Activated B cell treated with CpG ODN at 0.5 μM for 24 hours (primary cell): ENCODE results near the gene CSTF1. TPM values are rescaled to one million over a fixed set of nuclear protein-coding genes. Genes with fewer than 3 reads are reported as not detected.

ENCODE experiments used
- ATAC-seq: fragments of 200-7000 bp; cut with Tn5 transposase; one replicate; pipeline ENCODE4 v1.10.0; 2021; ENCODE audit warnings: low read depth, mild to moderate bottlenecking, moderate library complexity
- CTCF ChIA-PET: fragments of 350-600 bp; sonication (Branson Sonifier 250); formaldehyde crosslinking; loops from one replicate; lab custom pipeline; 2021; ENCODE audit warnings: antibody characterized with exemption; lab: Charles Lee
- POLR2A ChIA-PET: fragments of 350-600 bp; sonication (Branson Sonifier 250); formaldehyde crosslinking; loops from one replicate; lab custom pipeline; 2021; ENCODE audit warnings: antibody characterized with exemption; lab: Charles Lee
- DNase-seq: peaks from one replicate; pipeline ENCODE4 v3.0.0; 2022
- H3K27ac Mint-ChIP-seq: one replicate; pipeline ENCODE4 v1.8.0; 2020; ENCODE audit warnings: mixed read lengths
- H3K27me3 Mint-ChIP-seq: one replicate; pipeline ENCODE4 v1.8.0; 2021; ENCODE audit warnings: mixed read lengths
- H3K36me3 Mint-ChIP-seq: one replicate; pipeline ENCODE4 v1.8.0; 2021; ENCODE audit warnings: low read depth, mixed read lengths
- H3K4me1 Mint-ChIP-seq: one replicate; pipeline ENCODE4 v1.8.0; 2021; ENCODE audit warnings: mixed read lengths
- H3K4me3 Mint-ChIP-seq: one replicate; pipeline ENCODE4 v1.8.0; 2020; ENCODE audit warnings: mild to moderate bottlenecking, mixed read lengths
- H3K9me3 Mint-ChIP-seq: one replicate; pipeline ENCODE4 v1.8.0; 2020; ENCODE audit warnings: mixed read lengths
- intact Hi-C: fragments of 100-400 bp; cut with micrococcal nuclease; formaldehyde crosslinking; loops from one replicate; pipeline ENCODE4 v1.15.1; 2024
- total RNA-seq: library from RNA; stranded (reverse); gene quantifications from 2 replicates; pipeline ENCODE4 v1.2.3, GENCODE V29; 2022
- TF ChIP-seq, protein P1 (sequence below): fragments of 200-600 bp; IDR thresholded peaks from one replicate; pipeline ENCODE4 v1.8.0; 2022; ENCODE audit warnings: antibody characterized with exemption, mild to moderate bottlenecking

The CSTF1 gene
- total RNA-seq = 31.4 and 36.2 TPM in 2 replicates

DNA sequence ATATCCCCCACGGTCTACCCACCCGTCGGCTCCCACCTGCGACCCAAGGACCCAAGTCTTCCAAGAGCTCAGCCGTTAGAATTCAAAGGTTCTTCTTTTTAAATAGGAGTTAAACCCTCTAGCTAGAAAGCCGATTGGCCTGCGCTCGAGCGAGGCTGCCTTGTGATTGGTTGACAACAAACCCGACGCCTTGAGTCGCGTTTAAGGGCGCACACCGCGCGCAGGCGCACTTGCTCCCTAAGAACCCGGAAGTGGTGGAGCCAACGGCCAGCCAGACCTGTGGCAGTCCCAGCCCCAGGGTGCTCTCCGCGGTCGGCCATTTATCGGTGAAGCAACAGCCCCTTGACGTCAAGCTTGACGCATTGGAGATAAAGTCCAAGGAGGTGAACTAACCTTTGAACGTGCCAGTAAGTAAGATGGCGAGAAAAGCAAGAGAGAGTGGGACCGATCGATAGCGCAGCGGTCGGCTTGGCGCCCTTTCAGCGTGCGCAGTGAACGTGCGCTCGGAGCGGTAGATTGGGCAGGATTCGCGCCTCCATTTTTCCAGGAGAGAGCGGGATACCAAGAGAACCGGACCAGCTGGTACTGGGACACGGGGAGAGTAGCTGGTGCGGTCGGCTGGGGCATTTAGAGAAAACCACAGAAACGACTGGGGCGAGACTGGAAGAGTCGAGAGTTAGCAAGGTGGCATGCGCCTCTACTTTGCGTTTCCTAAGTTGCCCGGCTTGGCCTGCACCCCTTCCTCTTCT, at the start of gene CSTF1, which contains the start of gene AURKA:
Gene CSTF1 (plus strand): TSS at position 514 of the 749 bp plus-strand sequence. CDS start 2,908 bp downstream, outside the sequence.
Gene AURKA (minus strand): TSS at position 84 of the 749 bp plus-strand sequence. CDS start 4,018 bp downstream, outside the sequence.
- intact Hi-C loops = loop anchor here (1.0 to 5.0 kb wide), 7 partner anchors 34 to 1995 kb away; partner anchors contain the start of genes FAM210B, RAB22A, RAE1 and RTF2
- Mint-ChIP-seq H3K27me3 (no peaks in the 10 kb centered on the region), H3K4me1 (peaks cover 22% of the 10 kb centered on the region), H3K36me3 (peaks cover 26% of the 10 kb centered on the region), H3K9me3 (no peaks in the 10 kb centered on the region), H3K27ac (no peak within 1 kb of the TSS), H3K4me3 (no peak within 1 kb of the TSS)
- TF ChIP-seq, protein P1, sequence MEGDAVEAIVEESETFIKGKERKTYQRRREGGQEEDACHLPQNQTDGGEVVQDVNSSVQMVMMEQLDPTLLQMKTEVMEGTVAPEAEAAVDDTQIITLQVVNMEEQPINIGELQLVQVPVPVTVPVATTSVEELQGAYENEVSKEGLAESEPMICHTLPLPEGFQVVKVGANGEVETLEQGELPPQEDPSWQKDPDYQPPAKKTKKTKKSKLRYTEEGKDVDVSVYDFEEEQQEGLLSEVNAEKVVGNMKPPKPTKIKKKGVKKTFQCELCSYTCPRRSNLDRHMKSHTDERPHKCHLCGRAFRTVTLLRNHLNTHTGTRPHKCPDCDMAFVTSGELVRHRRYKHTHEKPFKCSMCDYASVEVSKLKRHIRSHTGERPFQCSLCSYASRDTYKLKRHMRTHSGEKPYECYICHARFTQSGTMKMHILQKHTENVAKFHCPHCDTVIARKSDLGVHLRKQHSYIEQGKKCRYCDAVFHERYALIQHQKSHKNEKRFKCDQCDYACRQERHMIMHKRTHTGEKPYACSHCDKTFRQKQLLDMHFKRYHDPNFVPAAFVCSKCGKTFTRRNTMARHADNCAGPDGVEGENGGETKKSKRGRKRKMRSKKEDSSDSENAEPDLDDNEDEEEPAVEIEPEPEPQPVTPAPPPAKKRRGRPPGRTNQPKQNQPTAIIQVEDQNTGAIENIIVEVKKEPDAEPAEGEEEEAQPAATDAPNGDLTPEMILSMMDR = no peak
- peak; percentile 93 for ATAC-seq
- peak; percentile 96 for DNase-seq
- ChIA-PET POLR2A (interaction anchor here (0.7 to 2.8 kb wide), 8 partner anchors 20 to 1996 kb away, joined by 3 to 21 read pairs (median 6); partner anchors contain the start of genes CASS4, FAM210B, RTF2 and VAPB), CTCF (interaction anchor here (0.6 to 1.2 kb wide), 3 partner anchors 8 to 76 kb away, joined by 3 to 4 read pairs (median 3); partner anchors contain the start of gene RTF2)

DNA sequence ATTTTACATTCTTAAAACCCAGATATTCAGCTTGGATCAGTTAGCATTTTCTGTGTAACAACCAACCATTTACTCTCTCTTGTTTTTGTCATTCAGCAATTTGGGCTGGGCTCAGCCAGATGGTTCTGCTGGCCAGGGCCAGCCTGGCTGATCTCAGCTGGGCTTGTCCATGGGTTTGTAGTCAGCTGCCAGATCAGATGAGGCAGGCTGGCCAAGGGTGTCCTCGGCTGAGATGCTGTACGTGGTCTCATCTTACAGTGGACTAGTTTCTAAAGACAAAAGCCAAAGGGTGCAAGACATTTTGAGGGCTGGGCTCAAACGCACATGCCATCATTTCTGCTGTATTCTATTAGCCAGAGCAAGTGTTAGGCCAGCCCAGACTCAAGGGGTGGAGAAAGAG, 49.7 kb upstream of the CSTF1 start:
- Mint-ChIP-seq H3K27ac (no peak overlapping the region), H3K36me3 (no peaks in the 10 kb centered on the region), H3K4me3 (no peak overlapping the region), H3K9me3 (no peaks in the 10 kb centered on the region), H3K4me1 (no peaks in the 10 kb centered on the region), H3K27me3 (peaks cover 61% of the 10 kb centered on the region)
- TF ChIP-seq, protein P1 = no peak
- POLR2A ChIA-PET = no interaction called here
- intact Hi-C loops = loop anchor here (5.0 kb wide), 1 partner anchor 1660 kb away; no protein-coding TSS in a partner anchor
- DNase-seq (no peak), ATAC-seq (no peak)
- CTCF ChIA-PET = no interaction called here

DNA sequence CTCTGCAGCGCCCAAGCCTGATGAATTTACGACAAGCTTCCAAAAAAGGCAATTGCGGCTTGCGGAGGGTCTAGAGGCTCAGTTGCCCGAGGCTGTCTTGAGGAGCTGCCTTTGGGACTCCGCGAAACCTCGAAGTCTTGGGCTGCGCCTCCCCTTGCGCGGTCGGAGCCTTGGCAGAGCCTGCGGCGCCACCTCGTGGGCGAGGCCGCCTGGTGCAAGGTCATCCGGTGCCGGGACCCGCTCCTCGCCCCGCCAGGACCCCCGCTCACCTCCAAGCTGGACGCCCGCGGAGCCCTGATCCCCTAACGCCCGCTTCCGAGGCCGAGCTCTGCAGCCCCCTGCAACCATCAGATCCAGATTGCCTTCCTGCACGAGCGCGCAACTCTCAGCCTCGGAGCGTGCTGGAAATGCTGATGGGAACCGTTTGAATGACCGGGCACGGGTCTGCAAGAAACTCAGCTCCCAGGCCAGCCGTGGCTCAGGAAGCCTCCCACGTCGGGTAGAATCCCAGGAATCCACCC, 48.5 kb upstream of the CSTF1 start:
- POLR2A ChIA-PET = no interaction called here
- DNase-seq (no peak), ATAC-seq (no peak)
- CTCF ChIA-PET = interaction anchor here (1.2 kb wide), 1 partner anchor 8 kb away, joined by 3 read pairs; no protein-coding TSS in a partner anchor
- no peak overlapping the region for H3K27ac Mint-ChIP-seq
- H3K9me3 Mint-ChIP-seq = no peaks in the 10 kb centered on the region
- H3K4me1 Mint-ChIP-seq = no peaks in the 10 kb centered on the region
- intact Hi-C loops = loop anchor here (5.0 kb wide), 1 partner anchor 1662 kb away; no protein-coding TSS in a partner anchor
- TF ChIP-seq, protein P1 = no peak
- H3K27me3 Mint-ChIP-seq = peaks cover 64% of the 10 kb centered on the region
- no peak overlapping the region for H3K4me3 Mint-ChIP-seq
- no peaks in the 10 kb centered on the region for H3K36me3 Mint-ChIP-seq

DNA sequence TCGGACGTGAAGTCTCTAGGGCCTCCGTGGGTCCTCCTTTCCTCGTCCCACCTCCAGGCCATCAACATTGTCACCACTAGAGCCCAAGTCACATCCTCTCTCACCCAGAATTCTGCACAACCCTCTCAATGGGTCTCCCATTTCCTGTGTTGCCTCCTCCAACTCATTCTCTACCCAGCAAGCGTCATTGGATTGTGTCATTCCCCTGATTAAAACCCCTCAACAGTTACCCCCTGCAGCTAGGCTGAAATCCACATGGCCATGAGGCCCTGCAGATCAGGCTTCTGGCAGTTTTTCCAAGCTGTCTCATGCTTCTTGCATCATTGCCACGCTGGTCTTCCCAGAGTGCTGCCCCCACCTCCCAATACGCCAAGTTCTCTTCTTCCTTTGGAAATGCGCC, 46.5 kb upstream of the CSTF1 start:
- H3K4me3 Mint-ChIP-seq = no peak overlapping the region
- TF ChIP-seq, protein P1 = no peak
- intact Hi-C loops = no loop called here
- H3K4me1 Mint-ChIP-seq = no peaks in the 10 kb centered on the region
- DNase-seq (no peak), ATAC-seq (no peak)
- H3K36me3 Mint-ChIP-seq = no peaks in the 10 kb centered on the region
- no peak overlapping the region for H3K27ac Mint-ChIP-seq
- no peaks in the 10 kb centered on the region for H3K9me3 Mint-ChIP-seq
- ChIA-PET POLR2A (no interaction called here), CTCF (no interaction called here)
- peaks cover 54% of the 10 kb centered on the region for H3K27me3 Mint-ChIP-seq
